Stomach (tissue), 9 donors: Measurements from ENCODE around the gene KIAA1143. TPM values are rescaled to one million over a fixed set of nuclear protein-coding genes. Genes with fewer than 3 reads are reported as not detected.

Source experiments
- DNase-seq, 2 donors: peaks; one replicate each; pipeline versions ENCODE4 v3.0.0 to v3.0.0-alpha.2; 2013 to 2019
- H3K27ac ChIP-seq, 5 donors: fragments of 200-600 bp in 4 of 5; sonication (generic) in 4 of 5; one replicate each; pipeline ENCODE4 v1.5.1; 2013 to 2019; ENCODE audit warnings: mild to moderate bottlenecking in 1 of 5, moderate library complexity in 1 of 5
- H3K27me3 ChIP-seq, 3 donors: fragments of 200-600 bp; sonication (generic); one replicate each; pipeline ENCODE4 v1.5.1; 2017 to 2019; ENCODE audit warnings: mixed run types in 1 of 3
- H3K36me3 ChIP-seq, 4 donors: fragments of 200-600 bp; sonication (generic); 1 replicate in 3 of 4; 2 replicates in 1 of 4; pipeline ENCODE4 v1.5.1; 2016 to 2019
- H3K4me1 ChIP-seq, 4 donors: fragments of 200-600 bp; sonication (generic); one replicate each; pipeline ENCODE4 v1.5.1; 2016 to 2019
- H3K4me3 ChIP-seq, 4 donors: fragments of 200-600 bp; sonication (generic) in 3 of 4; one replicate each; pipeline ENCODE4 v1.5.1; 2016 to 2019; ENCODE audit warnings: mild to moderate bottlenecking in 1 of 4
- H3K9me3 ChIP-seq, 4 donors: fragments of 200-600 bp; sonication (generic); one replicate each; pipeline ENCODE4 v1.5.1; 2016 to 2019
- CTCF ChIP-seq, 7 experiments: fragments of 450-650 bp in 4 of 7; fragments of 200-600 bp in 3 of 7; sonication (generic) in 3 of 7; IDR thresholded peaks; one replicate each; pipeline ENCODE4 v1.5.1; 2016 to 2019; ENCODE audit warnings: antibody characterized with exemption in 7 of 7, control low read depth in 2 of 7, mild to moderate bottlenecking in 1 of 7
- EP300 ChIP-seq: sonication (generic); formaldehyde crosslinking; IDR thresholded peaks from one replicate; pipeline ENCODE4 v1.6.1; 2017; ENCODE audit warnings: antibody characterized with exemption
- POLR2A ChIP-seq, 4 donors: fragments of 450-650 bp; IDR thresholded peaks; one replicate each; pipeline ENCODE4 v1.6.1; 2016; ENCODE audit warnings: antibody characterized with exemption in 4 of 4, control low read depth in 2 of 4, mild to moderate bottlenecking in 1 of 4, moderate library complexity in 1 of 4
- POLR2AphosphoS5 ChIP-seq, 3 donors: sonication (generic); formaldehyde crosslinking; IDR thresholded peaks; one replicate each; pipeline ENCODE4 v1.6.1; 2016; ENCODE audit warnings: antibody characterized with exemption in 3 of 3
- WGBS, 5 donors: extraction: QIAGEN DNeasy Blood & Tissue Kit in 3 of 5; methylation state at CpG; one replicate each; pipeline versions ENCODE4 v1.1.5 to v1.1.7; 2013 to 2018; 5-methylcytosine and 5-hydroxymethylcytosine counted together
- intact Hi-C: fragments of 100-400 bp; cut with DNase I; formaldehyde crosslinking; loops from one replicate; pipeline ENCODE4 v1.15.1; 2023; ENCODE audit warnings: low total_unique reads
- polyA plus RNA-seq, 3 donors: library from polyadenylated mRNA; stranded (reverse); fragments of 200-250 nt; gene quantifications; one replicate each; pipeline ENCODE4 v1.2.3, GENCODE V29; 2013
- total RNA-seq, 5 donors: library from RNA; depleted of rRNA; stranded (reverse); fragments of >200 nt; gene quantifications; one replicate each; pipeline versions ENCODE4 v1.1.0 to v1.2.3, GENCODE V29; 2014 to 2016
- donor health status: healthy with polysubstance abuse.
- donor health status: Bipolar disorder and iron deficiency.
- donor health status: healthy.

The KIAA1143 gene
- total and polyA plus RNA-seq, 8 donors = 7.5 to 31.0 (median 11.5) TPM

DNA sequence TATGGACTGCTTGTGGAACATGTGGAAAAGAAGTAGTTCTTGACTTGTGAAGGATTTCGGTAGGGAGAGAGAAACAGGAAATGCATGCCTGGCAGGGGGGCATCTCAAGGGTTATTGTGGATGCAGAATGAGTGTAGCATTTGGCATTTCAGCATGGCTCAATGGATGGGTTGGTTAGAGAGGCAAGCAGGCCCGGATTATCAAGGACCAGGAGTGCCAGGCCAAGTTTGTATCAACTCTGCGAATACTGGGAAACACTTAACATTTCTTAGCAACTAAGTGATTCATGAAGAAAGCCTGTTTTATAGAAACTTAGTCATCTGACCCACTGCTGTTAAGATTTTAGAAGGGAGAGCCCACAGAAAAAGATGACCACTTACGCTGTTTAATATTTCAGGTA is 33.8 kb upstream of the KIAA1143 start:
- Histone ChIP-seq H3K36me3 (peaks cover 0 to 7% (median 0%) of the 10 kb centered on the region in 4 donors), H3K9me3 (no peaks in the 10 kb centered on the region), H3K4me1 (no peaks in the 10 kb centered on the region), H3K4me3 (no peak overlapping the region), H3K27me3 (no peaks in the 10 kb centered on the region), H3K27ac (no peak overlapping the region)
- intact Hi-C loops = no loop called here
- WGBS, 5 donors = 92 to 98% (median 96%) methylated on average over 4 of the region's 4 CpGs
- TF ChIP-seq POLR2AphosphoS5 (IDR thresholded peaks at IDR 0.05) = no peak
- no peak for TF ChIP-seq EP300
- TF ChIP-seq CTCF (IDR thresholded peaks at IDR 0.05) = no peak
- TF ChIP-seq POLR2A (IDR thresholded peaks at IDR 0.05) = no peak
- no peak for DNase-seq

DNA sequence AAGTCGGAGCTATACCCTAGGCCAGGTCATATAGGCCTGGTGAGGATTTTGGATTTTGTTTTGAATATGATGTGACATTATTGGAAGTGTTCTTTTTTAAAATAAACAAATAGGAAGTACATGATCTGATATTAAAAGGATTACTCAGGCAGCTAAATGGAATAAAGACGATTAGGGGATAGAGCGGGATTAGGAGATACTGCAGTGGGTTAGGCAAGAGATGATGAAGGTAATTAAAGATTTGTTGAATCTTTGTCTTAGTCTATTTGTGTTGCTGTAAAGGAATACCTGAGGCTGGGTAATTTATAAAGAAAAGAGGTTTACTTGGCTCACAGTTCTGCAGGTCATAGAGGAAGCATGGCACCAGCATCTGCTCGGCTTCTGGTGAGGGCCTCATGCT is 21.5 kb upstream of the KIAA1143 start:
- no peaks in the 10 kb centered on the region for H3K27me3 ChIP-seq
- TF ChIP-seq POLR2A (IDR thresholded peaks at IDR 0.05) = no peak
- no peak for TF ChIP-seq EP300
- no peak for TF ChIP-seq POLR2AphosphoS5 (IDR thresholded peaks at IDR 0.05)
- 95 to 98% (median 96%) methylated on average over 4 of the region's 4 CpGs for WGBS, 5 donors
- H3K9me3 ChIP-seq = no peaks in the 10 kb centered on the region
- peaks cover 0 to 7% (median 0%) of the 10 kb centered on the region in 4 donors for H3K36me3 ChIP-seq
- H3K4me1 ChIP-seq = no peaks in the 10 kb centered on the region
- DNase-seq = no peak
- no peak overlapping the region for H3K4me3 ChIP-seq
- intact Hi-C loops = no loop called here
- no peak overlapping the region for H3K27ac ChIP-seq

GRCh38 chr3:44772099-44772442 is 10.7 kb upstream of the KIAA1143 start:
- 94 to 100% (median 100%) methylated on average over 1 of the region's 1 CpG for WGBS, 5 donors
- Histone ChIP-seq H3K4me1 (no peaks in the 10 kb centered on the region), H3K36me3 (peaks cover 0 to 4% (median 0%) of the 10 kb centered on the region in 4 donors), H3K27ac (no peak overlapping the region), H3K27me3 (no peaks in the 10 kb centered on the region), H3K9me3 (peaks cover 17 to 38% (median 25%) of the 10 kb centered on the region in 4 donors), H3K4me3 (no peak overlapping the region)
- DNase-seq = no peak
- intact Hi-C loops = no loop called here
- no peak for TF ChIP-seq POLR2AphosphoS5 (IDR thresholded peaks at IDR 0.05)
- TF ChIP-seq CTCF (IDR thresholded peaks at IDR 0.05) = no peak
- TF ChIP-seq EP300 = no peak
- no peak for TF ChIP-seq POLR2A (IDR thresholded peaks at IDR 0.05)

GRCh38 chr3:44771424-44772098 is 10.1 kb upstream of the KIAA1143 start:
- Histone ChIP-seq H3K36me3 (peaks cover 0 to 4% (median 0%) of the 10 kb centered on the region in 4 donors), H3K4me1 (no peaks in the 10 kb centered on the region), H3K27me3 (no peaks in the 10 kb centered on the region), H3K27ac (no peak overlapping the region), H3K4me3 (no peak overlapping the region), H3K9me3 (peaks cover 17 to 38% (median 25%) of the 10 kb centered on the region in 4 donors)
- WGBS, 5 donors = 93 to 98% (median 95%) methylated on average over 1 of the region's 1 CpG
- TF ChIP-seq POLR2AphosphoS5 (IDR thresholded peaks at IDR 0.05) = no peak
- TF ChIP-seq POLR2A (IDR thresholded peaks at IDR 0.05) = no peak
- no peak for TF ChIP-seq CTCF (IDR thresholded peaks at IDR 0.05)
- TF ChIP-seq EP300 = no peak
- no peak for DNase-seq
- intact Hi-C loops = no loop called here

GRCh38 chr3:44764248-44764647 is 2.8 kb upstream of the KIAA1143 start:
- TF ChIP-seq EP300 (no peak), POLR2A (IDR thresholded peaks at IDR 0.05) (no peak), CTCF (IDR thresholded peaks at IDR 0.05) (no peak), POLR2AphosphoS5 (IDR thresholded peaks at IDR 0.05) (no peak)
- H3K9me3 ChIP-seq = peaks cover 0 to 7% (median 0%) of the 10 kb centered on the region in 4 donors
- DNase-seq = no peak
- intact Hi-C loops = no loop called here
- H3K4me1 ChIP-seq = peaks cover 5 to 28% (median 23%) of the 10 kb centered on the region in 4 donors
- no peak overlapping the region for H3K27ac ChIP-seq
- no peaks in the 10 kb centered on the region for H3K27me3 ChIP-seq
- no peak overlapping the region for H3K4me3 ChIP-seq
- peaks cover 0 to 4% (median 1%) of the 10 kb centered on the region in 4 donors for H3K36me3 ChIP-seq
